GM18526 (cell line): ENCODE results near the gene ZNF615.

Experiments
- POLR2A ChIP-seq: IDR thresholded peaks from 3 replicates; pipeline ENCODE4 v1.6.1; 2011; ENCODE audit not compliant: insufficient read length; ENCODE audit errors: extremely low read depth

ZNF615 gene

GRCh38 chr19:52007806-52008557 lies at the start of gene ZNF615:
TSS of gene ZNF615 (minus strand) at chr19:52008211. CDS start at chr19:52003711, 4,500 bp downstream.
- TF ChIP-seq POLR2A: peak; percentile 53

GRCh38 chr19:52048555-52049501 lies 40.8 kb upstream of the ZNF615 start, which contains the start of gene ZNF432:
TSS of gene ZNF432 (minus strand) at chr19:52048838. CDS start at chr19:52046868, 1,970 bp downstream.
- TF ChIP-seq POLR2A: no peak

- TF ChIP-seq POLR2A: no peak
Observed at GRCh38 chr19:52039169-52039568, 31.2 kb upstream of the ZNF615 start.

GRCh38 chr19:52034051-52034728 lies 26.2 kb upstream of the ZNF615 start:
- no peak for TF ChIP-seq POLR2A

- no peak for TF ChIP-seq POLR2A
Observed at GRCh38 chr19:52028780-52029123, 20.7 kb upstream of the ZNF615 start.

- TF ChIP-seq POLR2A: peak; percentile 84
Observed at GRCh38 chr19:52028027-52028779, 20.2 kb upstream of the ZNF615 start, which contains the start of gene ZNF614. TSS of gene ZNF614 (minus strand) at chr19:52028379. CDS start at chr19:52025745, 2,634 bp downstream.

GRCh38 chr19:52022193-52022592 lies 14.2 kb upstream of the ZNF615 start:
- TF ChIP-seq POLR2A: no peak

GRCh38 chr19:52020506-52020905 lies 12.5 kb upstream of the ZNF615 start:
- TF ChIP-seq POLR2A: no peak

GRCh38 chr19:52010674-52011073 lies 2.7 kb upstream of the ZNF615 start:
- no peak for TF ChIP-seq POLR2A

GRCh38 chr19:52007451-52007805 lies 583 bp downstream of the ZNF615 start:
- TF ChIP-seq POLR2A: no peak

GRCh38 chr19:51994048-51994644 lies 13.9 kb downstream of the ZNF615 start:
- no peak for TF ChIP-seq POLR2A

- TF ChIP-seq POLR2A: no peak
Observed at GRCh38 chr19:51993422-51993821, 14.6 kb downstream of the ZNF615 start.

- peak; percentile 32 for TF ChIP-seq POLR2A
Observed at GRCh38 chr19:51986309-51987291, 21.4 kb downstream of the ZNF615 start, which contains the start of gene ZNF350. TSS of gene ZNF350 (minus strand) at chr19:51986840. CDS start at chr19:51974360, 12,480 bp downstream.
